Mesendoderm (in vitro differentiated cells): ENCODE data around the gene EFCAB6. TPM values are rescaled to one million over a fixed set of nuclear protein-coding genes. Genes with fewer than 3 reads are reported as not detected.

Experiments used
- DNase-seq: peaks from one replicate; pipeline ENCODE4 v3.0.0; 2013
- H2AK5ac ChIP-seq: 2 replicates; pipeline ENCODE4 v1.6.1; 2013; ENCODE audit warnings: low read length, inconsistent platforms
- H2BK120ac ChIP-seq: 2 replicates; pipeline ENCODE4 v1.6.1; 2013; ENCODE audit warnings: low read depth, mild to moderate bottlenecking, low read length, moderate library complexity, mixed read lengths
- H2BK15ac ChIP-seq: replicated peaks from 2 replicates; pipeline ENCODE4 v1.6.1; 2013; ENCODE audit warnings: low read depth, mild to moderate bottlenecking, moderate library complexity
- H2BK5ac ChIP-seq: 2 replicates; pipeline ENCODE4 v1.6.1; 2013; ENCODE audit warnings: low read length, inconsistent platforms
- H3K18ac ChIP-seq: 2 replicates; pipeline ENCODE4 v1.6.1; 2013; ENCODE audit warnings: mild to moderate bottlenecking, low read length, mixed read lengths
- H3K23ac ChIP-seq: one replicate; pipeline ENCODE4 v1.6.1; 2013; ENCODE audit warnings: low read length
- H3K27ac ChIP-seq: 2 replicates; pipeline ENCODE4 v1.5.1; 2013; ENCODE audit warnings: low read depth, mild to moderate bottlenecking, inconsistent platforms, low read length, moderate library complexity
- H3K27me3 ChIP-seq: 2 replicates; pipeline ENCODE4 v1.6.1; 2013; ENCODE audit warnings: low read length, control low read depth, mild to moderate bottlenecking, inconsistent platforms; ENCODE audit not compliant: insufficient read depth, poor library complexity
- H3K36me3 ChIP-seq: 2 replicates; pipeline ENCODE4 v1.6.1; 2013; ENCODE audit warnings: low read length, inconsistent platforms; ENCODE audit not compliant: control insufficient read depth, insufficient read depth
- H3K4ac ChIP-seq: one replicate; pipeline ENCODE4 v1.6.1; 2013; ENCODE audit warnings: low read depth, mild to moderate bottlenecking, low read length, moderate library complexity
- H3K4me1 ChIP-seq: 2 replicates; pipeline ENCODE4 v1.6.1; 2013; ENCODE audit warnings: low read depth, low read length, inconsistent platforms; ENCODE audit not compliant: control insufficient read depth
- H3K4me2 ChIP-seq: 2 replicates; pipeline ENCODE4 v1.6.1; 2013; ENCODE audit warnings: low read length
- H3K4me3 ChIP-seq: 2 replicates; pipeline ENCODE4 v1.5.1; 2013; ENCODE audit warnings: mild to moderate bottlenecking, low read length
- H3K56ac ChIP-seq: one replicate; pipeline ENCODE4 v1.6.1; 2013; ENCODE audit warnings: low read length
- H3K79me1 ChIP-seq: 2 replicates; pipeline ENCODE4 v1.6.1; 2013; ENCODE audit warnings: low read length, inconsistent platforms
- H3K79me2 ChIP-seq: 2 replicates; pipeline ENCODE4 v1.6.1; 2013; ENCODE audit warnings: mild to moderate bottlenecking, low read length; ENCODE audit not compliant: control insufficient read depth, insufficient read depth
- H3K9ac ChIP-seq: 2 replicates; pipeline ENCODE4 v1.6.1; 2013; ENCODE audit warnings: low read length, inconsistent platforms
- H4K5ac ChIP-seq: one replicate; pipeline ENCODE4 v1.6.1; 2013; ENCODE audit warnings: low read length
- H4K8ac ChIP-seq: one replicate; pipeline ENCODE4 v1.6.1; 2013; ENCODE audit warnings: low read depth, mild to moderate bottlenecking, control low read depth, low read length, moderate library complexity
- WGBS: extraction: QIAGEN DNeasy Blood & Tissue Kit; methylation state at CpG from one replicate; pipeline ENCODE4 v1.1.7; 2013; ENCODE audit warnings: low lambda C conversion rate, missing lambda C conversion rate; ENCODE audit not compliant: insufficient coverage; ENCODE audit errors: extremely low coverage; 5-methylcytosine and 5-hydroxymethylcytosine counted together
- small RNA-seq: library from polyadenylated mRNA; stranded (forward); fragments of <200 nt; extraction: miRNeasy Mini kit (QIAGEN cat#:217004); gene quantifications from one replicate; pipeline ENCODE3, GENCODE V24; 2013; ENCODE audit not compliant: insufficient read depth

The EFCAB6 gene

GRCh38 chr22:43481568-43482317 is 330.4 kb downstream of the EFCAB6 start:
- WGBS: no CpG with 5 or more reads among the region's 18 CpGs

DNA sequence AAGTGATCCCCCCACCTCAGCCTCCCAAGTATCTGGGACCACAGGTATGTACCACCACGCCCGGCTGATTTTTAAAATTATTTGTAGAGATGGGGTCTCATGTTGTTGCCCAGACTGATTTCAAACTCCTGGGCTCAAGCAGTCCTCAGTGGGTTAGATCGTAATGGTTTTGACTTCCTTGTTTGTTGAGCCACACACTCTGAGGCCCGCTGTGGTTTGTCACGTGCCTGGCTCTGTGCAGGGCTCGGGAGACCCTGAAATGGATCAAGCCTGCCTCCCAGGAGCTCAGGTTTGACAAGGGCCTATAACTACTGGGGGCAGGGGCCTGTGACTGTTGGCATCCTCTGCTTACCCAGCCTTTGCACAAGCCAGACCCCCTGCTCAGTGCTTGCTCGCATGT is 332.1 kb downstream of the EFCAB6 start:
- Histone ChIP-seq H4K8ac (no peak overlapping the region), H3K9ac (no peak overlapping the region), H2AK5ac (no peak overlapping the region), H2BK5ac (no peak overlapping the region), H3K4me2 (no peak overlapping the region), H3K4ac (no peak overlapping the region), H2BK15ac (no peak overlapping the region), H4K5ac (no peak overlapping the region), H3K79me1 (no peaks in the 10 kb centered on the region), H3K27ac (no peak overlapping the region), H3K27me3 (no peaks in the 10 kb centered on the region), H3K36me3 (no peaks in the 10 kb centered on the region), H3K79me2 (no peaks in the 10 kb centered on the region), H2BK120ac (no peak overlapping the region), H3K18ac (no peak overlapping the region), H3K4me3 (no peak overlapping the region), H3K56ac (no peak overlapping the region), H3K4me1 (no peaks in the 10 kb centered on the region), H3K23ac (no peak overlapping the region)
- WGBS: no CpG with 5 or more reads among the region's 7 CpGs
- no peak for DNase-seq

More at GRCh38 chr22:43481568-43482317, 330.4 kb downstream of the EFCAB6 start:
- Histone ChIP-seq H2BK15ac (no peak overlapping the region), H3K36me3 (no peaks in the 10 kb centered on the region), H2BK5ac (no peak overlapping the region), H3K4me1 (no peaks in the 10 kb centered on the region), H3K56ac (peak overlapping the region; percentile 2), H4K8ac (no peak overlapping the region), H3K27ac (no peak overlapping the region), H3K18ac (no peak overlapping the region), H3K79me1 (no peaks in the 10 kb centered on the region), H3K4me2 (no peak overlapping the region), H2AK5ac (no peak overlapping the region), H3K27me3 (no peaks in the 10 kb centered on the region), H4K5ac (no peak overlapping the region), H3K4me3 (no peak overlapping the region), H2BK120ac (no peak overlapping the region), H3K79me2 (no peaks in the 10 kb centered on the region), H3K4ac (no peak overlapping the region), H3K23ac (no peak overlapping the region), H3K9ac (no peak overlapping the region)
- DNase-seq: peak; percentile 43

DNA sequence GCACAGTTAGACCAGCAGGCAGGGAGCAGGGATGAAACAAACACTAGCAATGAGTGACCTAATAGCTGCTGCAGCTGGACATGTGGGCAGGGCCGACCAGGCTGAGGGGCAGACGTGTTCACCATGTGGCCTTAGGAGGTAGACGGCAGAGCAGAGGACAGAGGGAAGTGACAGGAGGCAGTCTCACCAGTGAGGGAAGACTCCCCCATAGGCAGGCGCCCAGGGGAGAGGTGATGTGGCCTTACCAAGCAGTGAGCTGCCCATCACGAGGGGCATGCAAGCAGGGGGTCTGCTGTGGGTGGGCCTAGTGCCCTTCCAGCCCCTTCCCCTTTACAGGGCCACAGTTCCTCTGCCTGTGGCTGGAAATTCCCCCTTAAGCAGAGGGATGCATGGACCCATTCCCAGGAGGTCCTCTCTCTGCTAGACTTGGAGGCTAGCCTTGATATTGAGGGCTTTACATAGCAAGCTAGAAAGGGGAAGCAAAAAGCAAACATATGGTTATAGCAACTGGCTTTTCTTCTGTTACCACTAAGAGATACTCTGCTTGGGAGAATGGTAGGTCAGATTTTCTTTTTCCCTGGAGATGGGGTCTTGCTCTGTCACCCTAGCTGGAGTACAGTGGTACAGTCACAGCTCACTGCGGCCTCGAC is 332.7 kb downstream of the EFCAB6 start:
- Histone ChIP-seq H2BK15ac (no peak overlapping the region), H3K36me3 (no peaks in the 10 kb centered on the region), H3K23ac (no peak overlapping the region), H3K56ac (no peak overlapping the region), H3K4me1 (no peaks in the 10 kb centered on the region), H4K5ac (no peak overlapping the region), H3K79me2 (no peaks in the 10 kb centered on the region), H3K18ac (no peak overlapping the region), H3K27me3 (no peaks in the 10 kb centered on the region), H3K4ac (no peak overlapping the region), H3K4me3 (no peak overlapping the region), H3K27ac (no peak overlapping the region), H2BK5ac (no peak overlapping the region), H3K4me2 (no peak overlapping the region), H2AK5ac (no peak overlapping the region), H4K8ac (no peak overlapping the region), H3K9ac (no peak overlapping the region), H2BK120ac (no peak overlapping the region), H3K79me1 (no peaks in the 10 kb centered on the region)
- WGBS: no CpG with 5 or more reads among the region's 7 CpGs
- no peak for DNase-seq

Small RNA genes lying within 50 kb of the gene (small RNA-seq; reads per million reads assigned to genes)
- not detected for gene HMGN2P9
